Measurements from ENCODE around the gene C1orf50.
"Not testable (repeated sequence)": the region's sequence is repeated elsewhere in the genome, so short reads cannot be mapped to it uniquely, and the experiment has no call there.

Gene C1orf50

GRCh38 chr1:42740851-42741580 is 26.0 kb upstream of the C1orf50 start:
- DNase-seq = no peak

GRCh38 chr1:42741706-42742105 is 25.3 kb upstream of the C1orf50 start:
- no peak for DNase-seq

GRCh38 chr1:42742141-42742540 is 24.9 kb upstream of the C1orf50 start:
- no peak for DNase-seq

GRCh38 chr1:42742617-42743316 is 24.3 kb upstream of the C1orf50 start:
- DNase-seq = no peak

- no peak for DNase-seq
Measured at GRCh38 chr1:42743317-42744147, 23.5 kb upstream of the C1orf50 start.

- no peak for DNase-seq
Measured at GRCh38 chr1:42744148-42744413, 23.0 kb upstream of the C1orf50 start.

- no peak for DNase-seq
Measured at GRCh38 chr1:42745851-42746250, 21.2 kb upstream of the C1orf50 start.

- DNase-seq = no peak
Measured at GRCh38 chr1:42746436-42747105, 20.5 kb upstream of the C1orf50 start.

GRCh38 chr1:42747125-42747524 is 19.9 kb upstream of the C1orf50 start:
- no peak for DNase-seq

- DNase-seq = no peak
Measured at GRCh38 chr1:42748021-42748420, 19.0 kb upstream of the C1orf50 start.

GRCh38 chr1:42748461-42749410 is 18.3 kb upstream of the C1orf50 start:
- no peak for DNase-seq

GRCh38 chr1:42750041-42750440 is 17.0 kb upstream of the C1orf50 start:
- DNase-seq = no peak

GRCh38 chr1:42751511-42752070 is 15.5 kb upstream of the C1orf50 start:
- DNase-seq = not testable (repeated sequence)

GRCh38 chr1:42752284-42752683 is 14.8 kb upstream of the C1orf50 start:
- no peak for DNase-seq

GRCh38 chr1:42753070-42753469 is 14.0 kb upstream of the C1orf50 start:
- no peak for DNase-seq

- DNase-seq = no peak
Measured at GRCh38 chr1:42756956-42757891, 9.8 kb upstream of the C1orf50 start.

GRCh38 chr1:42757892-42758275 is 9.2 kb upstream of the C1orf50 start:
- no peak for DNase-seq

- no peak for DNase-seq
Measured at GRCh38 chr1:42758641-42759040, 8.4 kb upstream of the C1orf50 start.

- no peak for DNase-seq
Measured at GRCh38 chr1:42759114-42759513, 7.9 kb upstream of the C1orf50 start.

GRCh38 chr1:42761567-42761966 is 5.5 kb upstream of the C1orf50 start:
- no peak for DNase-seq

GRCh38 chr1:42762269-42762668 is 4.8 kb upstream of the C1orf50 start:
- DNase-seq = no peak

Data from NCI-H1436 (cell line).